ENCODE data around the gene LEMD2. TPM values are rescaled to one million over a fixed set of nuclear protein-coding genes. Genes with fewer than 3 reads are reported as not detected.

The LEMD2 gene
- total and polyA plus RNA-seq, 2 of the 4 experiments (the other 2 are of a cell fraction) = 26.5 to 43.6 TPM

- Histone ChIP-seq H3K4ac (ENCODE audit: low read depth, low read length) (no peak overlapping the region), H3K79me1 (ENCODE audit: low read depth in 1 of 2, low read length in 2 of 2) (no peaks in the 10 kb centered on the region), H2BK20ac (ENCODE audit: low read depth, low read length) (no peak overlapping the region), H3K18ac (ENCODE audit: low read depth, low read length) (no peak overlapping the region), H3K56ac (ENCODE audit: extremely low read depth, insufficient read depth, low read length) (no peak overlapping the region), H3K27me3 (ENCODE audit: control insufficient read depth, insufficient read depth, low read length) (peaks cover 32% of the 10 kb centered on the region), H3K9me1 (ENCODE audit: insufficient read depth, low read length) (no peaks in the 10 kb centered on the region; the same call in 1 of the 2 replicates), H3K27ac (ENCODE audit: insufficient read depth, low read length) (no peak overlapping the region), H2AK5ac (ENCODE audit: low read depth, low read length) (no peak overlapping the region), H3K9ac (ENCODE audit: low read depth, low read length) (no peak overlapping the region), H2BK120ac (ENCODE audit: low read depth, low read length) (no peak overlapping the region), H3K4me1 (ENCODE audit: control insufficient read depth, insufficient read depth, low read length) (no peaks in the 10 kb centered on the region), H3K4me2 (ENCODE audit: low read depth, low read length) (no peak overlapping the region), H2AK9ac (replicated peaks; ENCODE audit: low read depth, low read length, poor library complexity) (no peak overlapping the region), H3K9me3 (ENCODE audit: control insufficient read depth, insufficient read depth, low read length) (no peaks in the 10 kb centered on the region), H3K36me3 (ENCODE audit: control insufficient read depth, insufficient read depth, low read length) (no peaks in the 10 kb centered on the region), H4K5ac (ENCODE audit: low read depth, low read length) (no peak overlapping the region), H3K14ac (replicated peaks; ENCODE audit: low read depth, low read length) (no peak overlapping the region), H4K20me1 (ENCODE audit: insufficient read depth, low read length) (no peaks in the 10 kb centered on the region), H2BK5ac (ENCODE audit: low read depth, low read length, poor library complexity, severe bottlenecking) (no peak overlapping the region), H2BK15ac (ENCODE audit: low read depth, low read length) (no peak overlapping the region), H4K8ac (ENCODE audit: low read depth in 2 of 2, low read length in 2 of 2) (no peak overlapping the region), H2AFZ (replicated peaks; ENCODE audit: low read length, poor library complexity) (no peak overlapping the region), H3K23ac (ENCODE audit: low read depth, low read length) (no peak overlapping the region), H4K91ac (ENCODE audit: insufficient read depth, low read depth, low read length) (no peak overlapping the region), H3K4me3 (ENCODE audit: insufficient read depth, low read depth, low read length) (no peak overlapping the region)
- no TSS peak for BruUV-seq (replicated peaks)
- intact Hi-C loops (cut with micrococcal nuclease) = no loop called here
- POLR2A ChIA-PET (ENCODE audit: unreplicated experiment) = no interaction called here
- DNase-seq = no peak
- 0 out of 2 replicates have a peak, but pooled peaks have one; percentile 21 for ATAC-seq (ENCODE audit: low read depth)
- TF ChIP-seq RAD21 (IDR thresholded peaks at IDR 0.05; ENCODE audit: low read length) (no peak), BHLHE40 (IDR thresholded peaks at IDR 0.05; ENCODE audit: low read depth, low read length) (no peak), USF2 (IDR thresholded peaks at IDR 0.05; ENCODE audit: low read depth, low read length) (no peak), CEBPB (IDR thresholded peaks at IDR 0.05; ENCODE audit: low read depth, low read length) (no peak), POLR2A (IDR thresholded peaks at IDR 0.05; ENCODE audit: low read depth, low read length) (no peak), RCOR1 (IDR thresholded peaks at IDR 0.05; ENCODE audit: insufficient replicate concordance, low read length) (no peak), CTCF (conservative IDR thresholded peaks at IDR 0.05; ENCODE audit: low read depth, low read length) (no peak), MXI1 (IDR thresholded peaks at IDR 0.05; ENCODE audit: borderline replicate concordance, low read depth, low read length) (no peak), FOS (IDR thresholded peaks at IDR 0.05; ENCODE audit: low read depth, low read length) (no peak), MAFK (IDR thresholded peaks at IDR 0.05; ENCODE audit: low read depth, low read length) (no peak), ELK1 (IDR thresholded peaks at IDR 0.05; ENCODE audit: borderline replicate concordance, low read depth, low read length) (no peak), CHD1 (IDR thresholded peaks at IDR 0.05; ENCODE audit: low read depth, low read length) (no peak), RFX5 (IDR thresholded peaks at IDR 0.05; ENCODE audit: low read depth, low read length) (no peak)
- in situ Hi-C loops (cut with MboI; ENCODE audit: low sequenced_read_pairs) = no loop called here
- 52% methylated on average over 16 of the region's 21 CpGs; no CpG with 5 or more reads in 1 of the 2 experiments for WGBS, 2 experiments (ENCODE audit: extremely low coverage in 2 of 2, insufficient read length in 1 of 2)
- CTCF ChIA-PET = no interaction called here
- dilution Hi-C loops (cut with HindIII; ENCODE audit: low sequenced_read_pairs, unreplicated experiment) = no loop called here
Measured at GRCh38 chr6:33830635-33831240, 41.8 kb upstream of the LEMD2 start.
